HEK293 (cell line): Measurements from ENCODE around the gene TLR4.

Experiments used
- CTCF ChIP-seq: fragments of 450-650 bp; formaldehyde crosslinking; IDR thresholded peaks from 2 replicates; pipeline ENCODE4 v1.5.1; 2016; ENCODE audit warnings: missing biosample characterization, missing genetic modification characterization
- ELK4 ChIP-seq: IDR thresholded peaks from 2 replicates; pipeline ENCODE4 v1.6.1; 2011; ENCODE audit warnings: mild to moderate bottlenecking, low read depth, low read length, borderline replicate concordance
- ZFP69B ChIP-seq: fragments of 450-650 bp; formaldehyde crosslinking; IDR thresholded peaks from 2 replicates; pipeline ENCODE4 v1.5.1; 2016; ENCODE audit warnings: missing biosample characterization, missing genetic modification characterization
- ZNF121 ChIP-seq: fragments of 450-650 bp; formaldehyde crosslinking; IDR thresholded peaks from 2 replicates; pipeline ENCODE4 v1.5.1; 2016; ENCODE audit warnings: missing biosample characterization, missing genetic modification characterization
- ZNF140 ChIP-seq: fragments of 450-650 bp; formaldehyde crosslinking; IDR thresholded peaks from 2 replicates; pipeline ENCODE4 v1.5.1; 2016; ENCODE audit warnings: missing biosample characterization, missing genetic modification characterization
- ZNF660 ChIP-seq: fragments of 450-650 bp; IDR thresholded peaks from 2 replicates; pipeline ENCODE4 v1.5.1; 2018; ENCODE audit warnings: missing biosample characterization, mild to moderate bottlenecking, missing genetic modification characterization
- ZNF785 ChIP-seq: fragments of 450-650 bp; formaldehyde crosslinking; IDR thresholded peaks from 2 replicates; pipeline ENCODE4 v1.5.1; 2016; ENCODE audit warnings: missing biosample characterization, missing genetic modification characterization

DNA sequence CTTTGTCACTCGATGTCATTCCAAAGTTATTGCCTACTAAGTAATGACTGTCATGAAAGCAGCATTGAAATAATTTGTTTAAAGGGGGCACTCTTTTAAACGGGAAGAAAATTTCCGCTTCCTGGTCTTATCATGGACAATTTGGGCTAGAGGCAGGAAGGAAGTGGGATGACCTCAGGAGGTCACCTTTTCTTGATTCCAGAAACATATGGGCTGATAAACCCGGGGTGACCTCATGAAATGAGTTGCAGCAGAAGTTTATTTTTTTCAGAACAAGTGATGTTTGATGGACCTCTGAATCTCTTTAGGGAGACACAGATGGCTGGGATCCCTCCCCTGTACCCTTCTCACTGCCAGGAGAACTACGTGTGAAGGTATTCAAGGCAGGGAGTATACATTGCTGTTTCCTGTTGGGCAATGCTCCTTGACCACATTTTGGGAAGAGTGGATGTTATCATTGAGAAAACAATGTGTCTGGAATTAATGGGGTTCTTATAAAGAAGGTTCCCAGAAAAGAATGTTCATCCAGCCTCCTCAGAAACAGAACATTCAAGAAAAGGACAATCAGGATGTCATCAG, 11.3 kb downstream of the TLR4 start:
- TF ChIP-seq ZNF785 (tag by site-specific recombination) (no peak), CTCF (no peak), ZFP69B (tag by site-specific recombination) (no peak), ELK4 (no peak), ZNF140 (no peak), ZNF660 (tag by site-specific recombination) (no peak), ZNF121 (tag by site-specific recombination) (no peak)
